GM19043 (cell line): Measurements from ENCODE around the gene GPD1L.

Experiments used
- ATAC-seq: cut with Tn5 transposase; IDR thresholded peaks from one replicate; pipeline ENCODE4 v1.9.1; 2021; ENCODE audit warnings: low read depth; ENCODE audit not compliant: unreplicated experiment

The GPD1L gene

GRCh38 chr3:32216172-32216783 lies 109.9 kb downstream of the GPD1L start:
- no peak for ATAC-seq

- no peak for ATAC-seq
These were observed 110.9 kb downstream of the GPD1L start for GRCh38 chr3:32217339-32217738.
